HepG2 (cell line): ENCODE data around the gene STK31. TPM values are rescaled to one million over a fixed set of nuclear protein-coding genes. Genes with fewer than 3 reads are reported as not detected.

Source experiments
- ATAC-seq: fragments of 200-7000 bp; cut with Tn5 transposase; 3 replicates; pipeline ENCODE4 v1.9.1; 2020; ENCODE audit warnings: mild to moderate bottlenecking, moderate library complexity
- BruUV-seq: library from RNA; stranded (reverse); fragments of 400-500 nt; replicated peaks from 2 replicates; lab custom pipeline; 2021; lab: Mats Ljungman, UMichigan
- CTCF ChIA-PET: fragments of 300-600 bp; formaldehyde crosslinking; extraction: SDS; loops from one replicate; lab custom pipeline; 2021; ENCODE audit warnings: low total read pairs, inconsistent platforms, low intra/inter-chr PET ratio; lab: Yijun Ruan, JAX
- POLR2A ChIA-PET: fragments of 350-600 bp; sonication (Branson Sonifier 250); formaldehyde crosslinking; loops from one replicate; lab custom pipeline; 2020; ENCODE audit warnings: antibody characterized with exemption, inconsistent platforms; lab: Yijun Ruan, JAX
- DNase-seq: peaks from one replicate; pipeline ENCODE4 v3.0.0-alpha.2; 2015; ENCODE audit warnings: low spot score
- FAIRE-seq: peaks from 3 replicates; lab custom pipeline; 2011; peaks lifted over from hg19 to GRCh38; lab: Jason Lieb, UNC
- H2AFZ ChIP-seq: one replicate; pipeline ENCODE4 v1.6.1; 2011; ENCODE audit warnings: low read length, inconsistent platforms
- H3K27ac ChIP-seq: fragments of 300-600 bp; 3 replicates; pipeline ENCODE4 v1.8.0; 2011; ENCODE audit warnings: mixed run types, mild to moderate bottlenecking, mixed read lengths, low read length, inconsistent platforms; ENCODE audit not compliant: insufficient read depth; ENCODE audit errors: extremely low read length
- H3K27me3 ChIP-seq, 2 experiments: fragments of 200-600 bp in 1 of 2; 2 replicates in 1 of 2; 3 replicates in 1 of 2; pipeline versions ENCODE4 v1.6.0 to v1.8.0; 2011; ENCODE audit warnings: low read length in 2 of 2, mild to moderate bottlenecking in 2 of 2, moderate library complexity in 2 of 2, inconsistent platforms in 1 of 2; ENCODE audit not compliant: insufficient read depth in 2 of 2, control insufficient read depth in 1 of 2
- H3K36me3 ChIP-seq, 2 experiments: fragments of 200-600 bp in 1 of 2; replicated peaks in 1 of 2; 2 replicates in 1 of 2; 3 replicates in 1 of 2; pipeline versions ENCODE4 v1.5.1 to v1.8.0; 2011; ENCODE audit warnings: low read length in 2 of 2, inconsistent platforms in 1 of 2; ENCODE audit not compliant: insufficient read depth in 2 of 2, control insufficient read depth in 1 of 2
- H3K4me1 ChIP-seq: 2 replicates; pipeline ENCODE4 v1.5.1; 2012; ENCODE audit warnings: low read length, inconsistent platforms; ENCODE audit not compliant: insufficient read depth
- H3K4me2 ChIP-seq: 2 replicates; pipeline ENCODE4 v1.6.0; 2011; ENCODE audit warnings: low read depth, low read length, inconsistent platforms
- H3K4me3 ChIP-seq, 3 experiments: fragments of 200-600 bp in 1 of 3; sonication (generic), shearing (Covaris generic) in 1 of 3; replicated peaks in 1 of 3; 2 replicates each; pipeline ENCODE4 v1.5.1; 2011 to 2016; ENCODE audit warnings: low read length in 3 of 3, inconsistent platforms in 2 of 3, low read depth in 2 of 3, mild to moderate bottlenecking in 2 of 3, control low read depth in 1 of 3, mixed read lengths in 1 of 3; ENCODE audit not compliant: insufficient read depth in 1 of 3
- H3K79me2 ChIP-seq: one replicate; pipeline ENCODE4 v1.6.1; 2011; ENCODE audit warnings: low read length, inconsistent platforms; ENCODE audit not compliant: insufficient read depth
- H3K9ac ChIP-seq: 2 replicates; pipeline ENCODE4 v1.6.0; 2011; ENCODE audit warnings: mild to moderate bottlenecking, low read depth, low read length, inconsistent platforms; ENCODE audit not compliant: insufficient read depth
- H3K9me3 ChIP-seq: 2 replicates; pipeline ENCODE4 v1.5.1; 2012; ENCODE audit warnings: mild to moderate bottlenecking, low read length
- H4K20me1 ChIP-seq: 2 replicates; pipeline ENCODE4 v1.6.0; 2011; ENCODE audit warnings: inconsistent platforms, mild to moderate bottlenecking, low read length, moderate library complexity; ENCODE audit not compliant: insufficient read depth
- ADNP ChIP-seq: sonication (generic); formaldehyde crosslinking; IDR thresholded peaks from 2 replicates; pipeline ENCODE4 v1.4.0; 2020; ENCODE audit warnings: missing genetic modification reagents
- GPN1 ChIP-seq: sonication (generic); formaldehyde crosslinking; IDR thresholded peaks from 2 replicates; pipeline ENCODE4 v1.5.1; 2020; ENCODE audit warnings: missing genetic modification reagents, borderline replicate concordance
- ZNF263 ChIP-seq: sonication (generic); formaldehyde crosslinking; IDR thresholded peaks from 2 replicates; pipeline ENCODE4 v1.4.0; 2020; ENCODE audit warnings: missing genetic modification reagents
- ZNF597 ChIP-seq: sonication (generic); formaldehyde crosslinking; IDR thresholded peaks from 2 replicates; pipeline ENCODE4 v1.5.0; 2020; ENCODE audit warnings: missing genetic modification reagents
- WGBS: methylation state at CpG from one replicate; pipeline ENCODE4 v1.1.6; 2017; ENCODE audit warnings: low lambda C conversion rate; 5-methylcytosine and 5-hydroxymethylcytosine counted together
- in situ Hi-C: cut with HindIII; loops from 2 replicates; pipeline ENCODE4 v1.10.0; 2017; ENCODE audit warnings: low pct_unique_long_range_greater_than_20kb; ENCODE audit not compliant: extremely low pct_ligation_motif_present
- intact Hi-C: fragments of 100-400 bp; cut with micrococcal nuclease; formaldehyde crosslinking; loops from one replicate; pipeline ENCODE4 v1.10.0; 2022; ENCODE audit not compliant: unreplicated experiment
- polyA plus RNA-seq, 8 experiments: library from polyadenylated mRNA; depleted of rRNA in 3 of 8; stranded (reverse) in 7 of 8; unstranded in 1 of 8; fragments of >200 nt; fragmentation: Illumina TruSeq in 4 of 8; extraction: Trizol in 4 of 8; gene quantifications; 2 replicates each; pipeline versions ENCODE4 v1.2.1 to v1.2.3, GENCODE V29; 2011 to 2016; ENCODE audit warnings: low read depth in 4 of 8, missing spikeins in 1 of 8, mixed read lengths in 1 of 8; ENCODE audit not compliant: insufficient read depth in 1 of 8
- total RNA-seq, 5 experiments: library from RNA; depleted of rRNA; stranded (reverse); fragments of >200 nt; fragmentation: Illumina TruSeq; extraction: Trizol; gene quantifications; 2 replicates each; pipeline ENCODE4 v1.2.3, GENCODE V29; 2016; ENCODE audit warnings: low read depth in 1 of 5
- TF ChIP-seq, protein P1 (sequence below): sonication (generic); formaldehyde crosslinking; IDR thresholded peaks from 2 replicates; pipeline ENCODE4 v1.5.0; 2020; ENCODE audit warnings: mild to moderate bottlenecking, missing genetic modification reagents, moderate library complexity

STK31 gene
- total and polyA plus RNA-seq, 2 of the 13 experiments (the other 11 are each of a cell fraction or from before 2014, with no cell fraction given): not detected

DNA sequence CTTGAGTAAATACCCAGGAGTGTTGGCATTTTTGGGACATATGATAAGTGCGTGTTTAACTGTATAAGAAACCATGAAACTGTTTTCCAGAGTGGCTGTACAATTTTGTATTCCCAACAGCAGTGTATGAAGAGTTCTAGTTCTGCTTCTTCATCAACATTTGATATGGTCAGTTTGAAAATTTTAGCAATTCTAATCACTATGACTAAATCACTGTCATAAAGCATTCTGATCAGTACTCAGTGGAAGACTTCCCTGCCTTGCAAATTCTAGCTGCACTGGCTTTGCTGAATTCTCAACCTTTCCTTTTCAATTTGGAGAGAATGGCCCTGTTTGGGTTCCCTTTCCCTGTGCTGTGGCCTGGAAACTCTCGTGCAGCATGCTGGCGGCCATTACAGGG is 48.6 kb upstream of the STK31 start:
- H3K27ac ChIP-seq: no peak overlapping the region
- ChIA-PET CTCF (no interaction called here), POLR2A (no interaction called here)
- no peak for TF ChIP-seq ZNF597 (CRISPR knock-in tag)
- no peak for TF ChIP-seq ADNP (CRISPR knock-in tag)
- no peaks in the 10 kb centered on the region for H3K36me3 ChIP-seq
- FAIRE-seq (no peak), ATAC-seq (no peak), DNase-seq (no peak)
- peaks cover 0 to 3% of the 10 kb centered on the region in 2 experiments; a peak in 1 of 5 replicates for H3K27me3 ChIP-seq
- H3K9ac ChIP-seq: no peak overlapping the region
- no peak overlapping the region for H3K4me3 ChIP-seq
- BruUV-seq: no TSS peak
- H3K9me3 ChIP-seq: no peaks in the 10 kb centered on the region; the same call in 1 of the 2 replicates
- no peaks in the 10 kb centered on the region for H4K20me1 ChIP-seq
- in situ Hi-C loops (no loop called here), intact Hi-C loops (no loop called here)
- H3K79me2 ChIP-seq: no peaks in the 10 kb centered on the region
- H3K4me2 ChIP-seq: no peak overlapping the region
- no peak overlapping the region for H2AFZ ChIP-seq
- H3K4me1 ChIP-seq: no peaks in the 10 kb centered on the region
- 10% methylated on average over 3 of the region's 3 CpGs for WGBS

DNA sequence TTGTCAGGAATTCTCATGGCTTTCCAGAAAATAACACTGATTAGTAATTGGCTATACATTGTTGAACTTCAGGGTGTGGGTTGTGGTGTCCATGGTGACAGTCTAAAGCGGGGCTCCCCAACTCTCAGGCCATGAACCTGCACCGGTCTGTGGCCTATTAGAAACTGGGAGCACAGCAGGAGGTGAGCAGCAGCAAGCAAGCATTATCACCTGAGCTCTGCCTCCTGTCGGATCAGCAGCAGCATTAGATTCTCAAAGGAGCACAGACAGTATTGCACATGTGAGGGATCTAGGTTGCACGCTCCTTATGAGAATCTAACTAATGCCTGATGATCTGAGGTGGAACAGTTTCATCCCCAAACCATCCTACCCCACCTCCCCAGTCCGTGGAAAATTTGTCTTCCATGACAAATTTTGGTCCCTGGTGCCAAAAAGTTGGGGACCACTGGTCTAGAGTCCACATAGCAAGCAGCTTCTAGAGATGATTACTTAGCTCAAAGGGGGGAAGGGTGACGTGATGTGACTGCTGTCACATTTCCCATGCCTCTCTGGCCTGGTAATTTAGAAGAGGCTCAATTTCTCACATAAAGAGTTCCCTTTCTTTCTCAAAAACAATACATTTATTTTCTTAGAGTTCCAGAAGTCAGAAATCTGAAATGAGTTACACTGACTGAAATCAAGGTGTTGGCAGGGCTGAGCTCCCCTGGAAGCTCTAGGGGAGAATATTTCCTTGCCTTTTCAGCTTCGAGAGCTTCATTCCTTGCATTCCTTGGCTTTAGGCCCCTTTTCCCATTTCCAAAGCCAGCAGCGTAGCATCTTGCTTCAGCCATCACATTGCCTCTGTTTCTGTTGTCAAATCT is 47.7 kb upstream of the STK31 start:
- H3K79me2 ChIP-seq: no peaks in the 10 kb centered on the region
- no peak overlapping the region for H3K4me3 ChIP-seq
- H3K4me1 ChIP-seq: no peaks in the 10 kb centered on the region
- TF ChIP-seq, protein P1, sequence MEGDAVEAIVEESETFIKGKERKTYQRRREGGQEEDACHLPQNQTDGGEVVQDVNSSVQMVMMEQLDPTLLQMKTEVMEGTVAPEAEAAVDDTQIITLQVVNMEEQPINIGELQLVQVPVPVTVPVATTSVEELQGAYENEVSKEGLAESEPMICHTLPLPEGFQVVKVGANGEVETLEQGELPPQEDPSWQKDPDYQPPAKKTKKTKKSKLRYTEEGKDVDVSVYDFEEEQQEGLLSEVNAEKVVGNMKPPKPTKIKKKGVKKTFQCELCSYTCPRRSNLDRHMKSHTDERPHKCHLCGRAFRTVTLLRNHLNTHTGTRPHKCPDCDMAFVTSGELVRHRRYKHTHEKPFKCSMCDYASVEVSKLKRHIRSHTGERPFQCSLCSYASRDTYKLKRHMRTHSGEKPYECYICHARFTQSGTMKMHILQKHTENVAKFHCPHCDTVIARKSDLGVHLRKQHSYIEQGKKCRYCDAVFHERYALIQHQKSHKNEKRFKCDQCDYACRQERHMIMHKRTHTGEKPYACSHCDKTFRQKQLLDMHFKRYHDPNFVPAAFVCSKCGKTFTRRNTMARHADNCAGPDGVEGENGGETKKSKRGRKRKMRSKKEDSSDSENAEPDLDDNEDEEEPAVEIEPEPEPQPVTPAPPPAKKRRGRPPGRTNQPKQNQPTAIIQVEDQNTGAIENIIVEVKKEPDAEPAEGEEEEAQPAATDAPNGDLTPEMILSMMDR (CRISPR knock-in tag): peak; percentile 17; the same call in 1 of the 2 replicates
- no peak for TF ChIP-seq GPN1 (CRISPR knock-in tag)
- TF ChIP-seq ZNF263: peak; percentile 49; the same call in 1 of the 2 replicates
- no peak for FAIRE-seq
- in situ Hi-C loops: no loop called here
- H3K27me3 ChIP-seq: no peaks in the 10 kb centered on the region
- no peak for DNase-seq
- H4K20me1 ChIP-seq: no peaks in the 10 kb centered on the region
- no peak overlapping the region for H2AFZ ChIP-seq
- no peak overlapping the region for H3K27ac ChIP-seq
- CTCF ChIA-PET: no interaction called here
- H3K9ac ChIP-seq: no peak overlapping the region
- H3K4me2 ChIP-seq: no peak overlapping the region
- BruUV-seq: no TSS peak
- intact Hi-C loops: no loop called here
- no peak for ATAC-seq
- H3K36me3 ChIP-seq: no peaks in the 10 kb centered on the region
- under 1% methylated on average over 4 of the region's 8 CpGs for WGBS
- H3K9me3 ChIP-seq: no peaks in the 10 kb centered on the region; the same call in 1 of the 2 replicates
- POLR2A ChIA-PET: no interaction called here
